NK-92 treated with Interleukin-12 subunit alpha and Interleukin-12 subunit beta, amount 100 ng/mL, for 24 hours (cell line): ENCODE data around the gene FBXL20.
"Not testable (repeated sequence)": the region's sequence is repeated elsewhere in the genome, so short reads cannot be mapped to it uniquely, and the experiment has no call there.

Experiments
- DNase-seq: peaks from one replicate; lab custom pipeline; 2025; lab: John Stamatoyannopoulos, UW

Gene FBXL20

DNA sequence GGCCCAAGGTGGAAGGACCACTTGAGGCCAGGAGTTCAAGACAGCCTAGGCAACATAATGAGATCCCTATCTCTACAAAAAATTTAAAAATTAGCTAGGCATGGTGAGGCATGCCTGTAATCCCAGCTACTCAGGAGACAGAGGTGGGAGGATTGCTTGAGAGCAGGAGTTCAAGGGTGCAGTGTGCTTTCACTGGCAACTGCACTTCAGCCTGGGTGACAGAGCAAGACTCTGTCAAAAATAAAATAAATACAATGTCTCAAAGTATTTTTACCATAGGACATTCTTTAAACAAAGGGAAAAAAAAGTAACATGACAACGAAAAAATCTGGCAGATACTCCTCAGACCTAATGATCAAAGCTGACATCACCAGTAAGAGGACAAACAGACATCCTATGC lies 72.6 kb downstream of the FBXL20 start:
- no peak for DNase-seq

DNA sequence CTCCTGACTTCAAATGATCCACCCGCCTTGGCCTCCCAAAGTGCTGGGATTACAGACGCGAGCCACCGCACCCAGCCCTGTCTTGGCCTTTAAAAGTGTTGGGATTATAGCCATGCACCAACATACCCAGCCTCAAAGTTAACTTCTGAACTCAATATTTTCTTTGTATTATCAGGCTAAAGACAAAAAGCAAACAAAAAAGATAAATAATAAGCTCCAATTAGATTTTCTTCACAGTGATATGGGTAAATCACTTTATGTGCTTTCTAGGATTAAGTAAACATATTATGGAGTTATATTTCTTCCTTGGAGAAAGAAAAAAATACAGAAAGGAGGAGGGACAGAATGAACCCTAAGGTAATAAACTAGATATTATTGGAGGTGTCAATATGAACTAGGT lies 74.3 kb downstream of the FBXL20 start:
- no peak for DNase-seq

DNA sequence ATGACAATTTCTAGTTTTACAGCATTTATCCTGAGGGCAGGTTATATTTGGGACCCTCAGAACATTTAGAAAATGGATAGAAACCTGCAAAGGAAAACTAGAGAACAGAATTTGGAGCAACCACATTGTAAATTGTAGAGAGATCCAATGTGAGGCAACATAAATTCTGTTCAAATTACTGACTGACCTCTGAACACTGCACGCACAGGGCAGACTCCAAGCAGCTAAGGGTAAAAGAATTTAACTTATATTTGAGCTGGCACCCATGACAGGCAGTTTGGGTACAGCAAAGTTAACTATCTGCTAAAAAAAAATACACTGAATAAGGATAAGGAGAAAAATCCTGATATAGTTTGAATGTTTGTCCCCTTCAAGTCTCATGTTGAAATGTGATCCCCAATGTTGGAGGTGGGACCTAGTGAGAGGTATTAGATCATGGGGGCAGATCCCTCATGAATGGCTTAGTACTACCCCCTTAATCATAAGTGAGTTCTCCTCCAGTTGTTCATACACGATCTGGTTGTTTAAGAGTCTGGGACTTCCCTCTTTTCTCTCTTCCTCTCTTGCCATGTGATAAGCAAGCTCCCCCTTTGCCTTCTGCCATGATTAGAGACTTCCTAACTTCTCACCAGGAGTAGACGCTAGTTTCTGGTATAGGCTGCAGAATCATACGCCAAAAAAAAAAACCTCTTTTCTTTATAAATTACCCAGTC lies 75.7 kb downstream of the FBXL20 start:
- no peak for DNase-seq

DNA sequence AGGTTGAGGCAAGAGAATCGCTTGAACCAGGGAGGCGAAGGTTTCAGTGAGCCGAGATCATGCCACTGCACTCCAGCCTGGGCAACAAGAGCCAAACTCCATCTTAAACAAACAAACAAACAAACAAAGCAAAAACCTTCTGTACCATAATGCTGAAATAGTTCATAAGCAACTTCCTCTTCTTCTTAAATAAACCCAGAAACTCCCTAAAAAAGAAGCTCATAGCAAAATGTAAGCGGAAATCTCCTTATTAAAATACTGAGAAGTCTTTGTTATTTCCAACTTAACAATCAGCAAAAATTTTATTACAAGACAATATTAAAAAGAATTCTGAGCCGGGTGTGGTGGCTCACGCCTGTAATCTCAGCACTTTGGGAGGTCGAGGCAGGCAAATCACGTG lies 82.8 kb downstream of the FBXL20 start:
- DNase-seq = no peak

DNA sequence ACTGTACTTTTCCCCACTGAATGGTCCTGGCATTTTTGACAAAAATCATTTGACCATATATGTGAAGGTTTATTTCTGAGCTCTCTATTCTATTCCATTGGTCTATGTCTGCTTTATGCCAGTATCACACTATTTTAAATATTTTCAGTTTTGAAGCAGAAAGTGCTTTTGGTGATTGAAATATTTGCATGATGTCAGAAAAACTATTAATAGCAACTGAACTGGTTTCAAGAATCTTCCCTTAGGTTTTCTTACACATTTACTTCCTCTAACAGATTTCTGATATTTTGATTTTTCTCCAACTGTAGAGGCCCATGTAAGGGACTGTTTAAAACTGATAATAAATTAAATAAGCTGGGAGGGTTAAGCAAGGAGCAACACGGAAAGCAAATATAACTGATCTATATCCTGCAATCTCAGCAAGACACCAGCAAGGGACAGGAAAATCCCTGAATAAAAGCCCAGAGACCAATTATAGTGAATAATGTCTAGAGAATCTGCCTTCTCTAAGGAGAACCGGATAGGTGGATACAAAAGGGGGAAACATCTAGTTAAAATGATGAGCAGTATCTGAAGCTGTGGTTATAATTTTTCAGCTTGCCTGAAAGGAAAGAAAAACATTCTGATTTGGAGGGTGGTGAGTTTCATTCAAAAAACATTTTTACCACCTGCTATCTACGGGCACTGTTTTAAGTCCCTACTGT lies 94.8 kb downstream of the FBXL20 start:
- DNase-seq = no peak

DNA sequence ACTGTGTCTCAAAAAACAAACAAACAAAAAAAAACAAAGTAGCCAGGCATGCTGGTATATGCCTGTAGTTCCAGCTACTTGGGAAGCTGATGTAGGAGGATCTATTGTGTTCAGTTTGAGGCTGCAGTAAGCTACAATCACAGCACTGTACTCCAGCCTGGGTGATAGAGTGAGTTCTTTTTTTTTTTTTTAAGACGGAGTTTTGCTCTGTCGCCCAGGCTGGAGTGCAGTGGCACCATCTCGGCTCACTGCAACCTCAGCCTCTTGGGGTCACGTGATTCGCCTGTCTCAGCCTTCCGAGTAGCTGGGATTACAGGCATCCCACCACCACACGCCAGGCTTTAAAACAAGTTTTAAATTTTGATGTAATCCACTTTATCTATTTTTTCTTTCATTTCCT lies 95.4 kb downstream of the FBXL20 start:
- no peak for DNase-seq

DNA sequence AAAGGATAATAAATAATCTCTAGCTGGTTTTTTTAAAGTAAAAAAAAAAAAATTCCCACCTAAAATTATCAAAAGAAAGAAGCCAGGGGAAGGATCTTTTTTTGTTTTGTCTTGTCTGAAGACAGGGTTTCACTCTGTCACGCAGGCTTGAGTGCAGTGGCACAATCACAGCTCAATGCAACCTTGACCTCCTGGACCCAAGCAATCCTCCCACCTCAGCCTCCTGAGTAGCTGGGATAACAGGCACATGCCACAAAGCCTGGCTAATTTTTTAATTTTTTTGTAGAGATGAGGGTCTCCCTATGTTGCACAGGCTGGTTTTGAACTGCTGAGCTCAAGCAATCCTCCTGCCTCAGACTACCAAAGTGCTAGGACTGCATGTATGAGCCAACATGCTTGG lies 97.2 kb downstream of the FBXL20 start:
- DNase-seq = no peak

DNA sequence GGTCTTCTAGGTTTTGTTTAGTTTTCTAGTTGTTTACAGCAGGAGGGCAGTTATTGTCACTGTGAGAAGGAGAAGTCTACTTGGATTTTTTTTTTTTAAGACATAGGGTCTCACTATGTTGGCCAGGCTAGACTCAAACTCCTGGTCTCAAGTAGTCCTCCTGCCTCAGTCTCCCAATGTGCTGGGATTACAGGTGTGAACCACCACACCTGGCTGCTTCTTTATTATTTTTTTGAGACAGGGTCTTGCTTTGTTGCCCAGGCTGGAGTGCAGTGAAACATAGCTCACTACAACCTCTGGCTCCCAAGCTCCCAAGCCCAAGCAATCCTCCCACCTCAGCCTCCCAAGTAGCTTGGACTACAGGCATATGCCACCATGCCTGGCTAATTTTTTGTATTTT lies 107.4 kb downstream of the FBXL20 start:
- no peak for DNase-seq

DNA sequence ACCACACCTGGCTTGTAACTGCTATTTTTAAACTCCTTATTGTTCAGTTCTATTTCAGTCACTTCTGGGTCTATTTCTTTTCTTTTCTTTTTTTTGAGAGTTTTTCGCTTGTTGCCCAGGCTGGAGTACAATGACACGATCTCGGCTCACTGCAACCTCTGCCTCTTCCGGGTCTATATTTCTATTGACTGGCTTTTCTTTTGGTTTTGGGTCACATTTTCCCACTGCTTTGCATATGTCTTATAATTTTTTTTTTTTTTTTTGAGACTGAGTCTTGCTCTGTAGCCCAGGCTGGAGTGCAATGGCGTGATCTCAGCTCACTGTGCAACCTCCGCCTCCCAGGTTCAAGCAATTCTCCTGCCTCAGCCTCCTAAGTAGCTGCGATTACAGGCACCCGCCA lies 108.9 kb downstream of the FBXL20 start:
- not testable (repeated sequence) for DNase-seq

DNA sequence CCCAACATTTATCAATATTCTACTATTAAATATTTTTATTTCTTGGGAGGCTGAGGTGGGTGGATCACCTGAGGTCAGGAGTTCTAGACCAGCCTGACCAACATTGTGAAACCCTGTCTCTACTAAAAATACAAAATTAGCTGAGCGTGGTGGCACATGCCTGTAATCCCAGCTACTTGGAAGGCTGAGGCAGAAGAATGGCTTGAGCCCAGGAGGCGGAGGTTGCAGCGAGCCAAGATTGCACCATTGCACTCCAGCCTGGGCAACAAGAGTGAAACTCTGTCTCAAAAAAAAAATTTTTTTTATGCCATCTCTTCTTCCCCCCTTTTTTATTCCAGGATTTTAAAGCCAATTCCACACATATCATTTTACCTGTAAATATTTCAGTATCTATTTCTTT lies 114.9 kb downstream of the FBXL20 start:
- DNase-seq = not testable (repeated sequence)

DNA sequence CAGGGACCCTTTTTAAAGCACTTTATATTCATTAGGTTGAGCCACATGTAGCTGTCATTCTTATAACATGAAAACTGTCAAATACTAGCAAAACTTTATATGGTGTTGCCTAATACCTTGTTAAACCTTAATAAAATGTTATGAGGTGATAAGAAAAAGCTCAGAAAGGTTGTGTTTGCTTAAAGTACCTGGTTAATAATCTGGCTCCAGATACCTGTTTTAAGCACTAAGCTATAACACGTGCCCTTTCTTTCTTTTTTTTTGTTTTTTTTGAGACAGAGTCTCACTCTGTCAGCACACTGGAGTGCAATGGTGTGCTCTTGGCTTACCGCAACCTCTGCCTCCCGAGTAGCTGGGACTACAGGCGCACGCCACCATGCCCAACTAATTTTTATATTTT lies 116.7 kb downstream of the FBXL20 start:
- no peak for DNase-seq

DNA sequence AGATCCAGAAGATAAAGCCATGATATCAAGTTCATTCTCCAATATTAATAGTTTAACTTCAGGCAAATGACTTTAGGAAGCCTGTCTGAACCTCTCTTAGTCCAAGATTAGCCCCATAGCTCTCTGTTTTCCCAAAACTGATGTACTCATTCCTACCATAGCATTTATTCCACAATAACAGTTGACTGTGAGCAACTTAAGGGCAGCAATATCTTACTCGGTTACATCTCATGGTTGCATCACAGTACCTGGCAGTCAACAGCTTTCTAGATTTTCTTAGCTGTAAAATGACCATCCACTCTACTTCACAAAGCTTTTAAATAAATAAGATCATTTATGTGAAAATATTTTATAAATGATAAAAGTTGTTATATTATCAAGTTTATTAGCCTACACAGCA lies 117.5 kb downstream of the FBXL20 start:
- DNase-seq = no peak

DNA sequence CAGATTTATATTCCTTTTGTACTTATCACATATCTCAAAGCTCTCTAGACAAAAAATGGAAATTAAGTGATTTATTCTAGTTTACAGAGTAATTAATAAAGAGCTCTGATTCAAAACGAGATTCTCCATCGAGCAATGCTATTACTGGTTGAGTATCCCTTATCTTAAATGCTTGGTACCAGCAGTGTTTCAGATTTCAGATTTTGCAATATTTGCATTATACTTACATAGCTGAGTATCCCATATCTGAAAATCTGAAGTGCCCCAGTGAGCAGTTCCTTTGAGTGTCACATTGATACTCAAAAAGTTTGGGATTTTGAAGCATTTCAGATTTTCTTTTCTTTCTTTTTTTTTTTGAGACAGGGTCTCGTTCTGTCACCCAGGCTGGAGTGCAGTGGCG lies 118.3 kb downstream of the FBXL20 start:
- no peak for DNase-seq

DNA sequence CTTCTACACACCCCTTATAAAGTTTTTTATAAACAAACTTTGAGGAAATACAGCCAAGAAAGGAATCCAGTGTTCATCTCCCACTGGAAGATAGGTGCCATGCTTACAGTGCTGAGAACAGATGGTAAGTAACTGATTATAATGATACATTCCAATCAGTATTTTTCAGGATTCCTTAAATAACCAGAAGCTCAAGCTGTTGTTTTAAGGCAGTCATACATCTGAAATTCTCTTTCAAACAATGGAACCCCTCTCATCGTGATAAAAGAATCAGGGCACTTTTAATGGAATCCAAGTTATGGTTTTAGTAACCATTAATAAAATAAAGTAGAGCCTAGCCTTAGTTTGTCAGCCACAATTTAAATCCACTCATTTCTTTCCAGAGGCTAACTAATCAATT lies 119.6 kb downstream of the FBXL20 start:
- no peak for DNase-seq

DNA sequence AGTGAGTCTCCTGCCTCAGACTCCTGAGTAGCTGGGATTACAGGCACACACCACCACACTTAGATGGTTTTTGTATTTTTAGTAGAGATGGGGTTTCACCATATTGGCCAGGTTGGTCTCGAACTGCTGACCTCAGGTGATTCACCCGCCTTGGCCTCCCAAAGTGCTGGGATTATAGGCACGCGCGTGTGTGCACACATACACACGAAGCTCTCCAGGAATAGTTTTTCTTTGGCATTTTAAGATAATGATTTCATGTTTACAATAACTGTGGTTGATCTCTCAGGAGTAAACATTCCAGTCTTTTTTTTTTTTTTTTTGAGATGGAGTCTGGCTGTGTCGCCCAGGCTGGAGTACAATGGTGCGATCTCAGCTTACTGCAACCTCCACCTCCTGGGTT lies 123.2 kb downstream of the FBXL20 start:
- not testable (repeated sequence) for DNase-seq

DNA sequence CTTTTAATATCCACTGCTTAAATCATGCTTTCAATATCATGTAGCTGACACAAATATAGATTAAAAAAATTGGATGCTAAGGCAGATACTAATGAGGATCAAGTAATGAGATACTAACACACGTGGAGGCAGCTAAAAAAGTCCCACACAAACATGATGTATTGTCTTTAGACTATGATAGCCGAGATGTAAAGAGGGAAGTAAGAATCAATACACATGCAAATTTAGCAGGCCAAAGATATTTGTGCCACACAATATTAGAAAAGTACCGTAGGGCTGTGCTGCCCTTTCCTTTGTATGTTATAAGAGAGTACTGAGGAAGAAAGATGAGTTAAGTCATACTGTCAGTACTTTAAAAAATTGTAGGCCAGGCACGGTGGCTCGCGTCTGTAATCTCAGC lies 124.3 kb downstream of the FBXL20 start:
- DNase-seq = no peak

DNA sequence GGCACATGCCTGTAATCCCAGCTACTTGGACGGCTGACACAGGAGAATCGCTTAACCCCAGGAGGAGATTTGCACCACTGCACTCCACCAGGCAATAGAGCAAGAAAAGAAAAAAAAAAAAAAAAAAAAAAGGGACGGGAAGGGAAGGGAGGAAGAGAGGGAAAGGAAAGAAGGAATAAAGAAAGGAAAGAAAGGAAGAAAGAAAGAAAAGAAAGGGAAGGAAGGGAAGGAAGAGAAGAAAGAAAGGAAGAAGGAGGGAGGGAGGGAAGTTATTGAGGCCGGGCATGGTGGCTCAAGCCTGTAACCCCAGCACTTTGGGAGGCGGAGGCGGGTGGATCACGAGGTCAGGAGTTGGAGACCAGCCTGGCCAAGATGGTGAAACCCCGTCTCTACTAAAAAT lies 125.3 kb downstream of the FBXL20 start:
- no peak for DNase-seq

DNA sequence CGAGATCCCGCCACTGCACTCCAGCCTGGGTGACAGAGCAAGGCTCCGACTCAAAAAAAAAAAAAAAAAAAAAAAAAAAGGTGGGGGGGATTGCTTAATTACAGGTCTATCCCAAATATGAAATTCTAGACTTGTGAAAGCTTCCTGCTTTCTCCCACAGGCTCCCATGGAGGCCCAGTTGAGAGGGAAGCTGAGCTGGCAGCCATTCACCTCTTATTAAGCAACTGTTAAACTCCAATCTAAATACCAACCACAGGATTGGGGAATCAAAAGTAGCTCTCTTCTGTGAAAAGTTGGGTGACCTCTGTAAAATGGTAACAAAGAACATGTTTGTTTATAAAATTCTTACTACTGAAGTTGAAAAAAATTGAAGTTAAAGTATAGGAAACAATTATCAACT lies 129.9 kb downstream of the FBXL20 start:
- DNase-seq = no peak

DNA sequence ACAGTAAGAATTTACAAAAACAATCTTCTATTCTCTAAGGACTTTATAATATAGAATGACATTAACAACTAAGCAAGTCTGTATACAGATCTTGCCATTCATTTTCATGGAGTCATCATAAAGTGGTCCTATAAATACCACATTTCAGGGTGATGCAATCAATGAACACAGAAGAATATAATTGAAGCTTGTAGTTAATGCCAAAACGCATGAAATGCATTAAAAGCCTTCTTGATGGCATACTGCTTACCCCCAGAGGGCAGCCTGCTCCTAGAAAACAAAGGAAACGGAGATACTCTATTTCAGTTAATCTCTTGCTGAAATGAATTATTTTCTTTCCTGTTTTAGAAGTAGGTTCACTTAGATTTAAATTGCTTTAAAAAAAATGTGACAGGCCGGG lies 130.5 kb downstream of the FBXL20 start:
- DNase-seq = no peak

DNA sequence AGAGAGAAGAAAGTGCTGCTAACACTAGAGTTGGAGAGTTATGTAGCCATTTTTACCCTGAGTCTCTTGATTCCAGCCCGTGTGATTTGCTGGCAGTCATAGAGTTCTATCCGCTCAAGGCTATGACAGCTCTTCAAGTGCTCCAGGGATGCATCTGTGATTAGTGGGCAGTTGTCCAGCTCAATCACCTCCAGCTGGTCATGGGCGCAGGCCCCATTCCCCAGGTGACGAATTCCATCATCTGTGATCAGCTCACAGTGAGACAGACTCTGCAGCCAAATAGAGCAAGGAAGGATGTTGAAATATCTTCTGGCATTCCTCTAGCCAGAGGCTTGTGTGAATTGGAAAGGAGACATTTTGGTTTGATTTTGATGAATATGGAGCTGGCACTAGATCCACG lies 137.3 kb downstream of the FBXL20 start:
- DNase-seq = no peak

DNA sequence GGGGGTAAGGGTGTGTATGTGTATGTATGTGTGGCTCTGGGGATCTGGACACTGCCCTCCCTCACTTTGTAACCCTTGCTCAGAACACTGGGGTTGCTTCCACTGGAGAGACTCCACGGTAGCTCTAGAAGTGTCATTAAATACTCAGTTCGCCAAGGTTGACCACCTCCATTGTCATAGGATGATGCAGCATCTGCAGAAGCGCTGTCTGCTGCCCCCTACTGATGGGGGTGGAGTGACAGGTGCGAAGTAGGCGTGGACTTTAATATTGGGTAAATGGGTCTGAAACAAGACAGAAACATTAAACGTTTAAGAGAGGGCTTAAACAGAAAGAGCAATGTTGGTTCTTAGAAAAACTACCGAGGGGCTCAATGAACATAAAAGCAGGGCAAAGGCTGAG lies 140.1 kb downstream of the FBXL20 start:
- no peak for DNase-seq

DNA sequence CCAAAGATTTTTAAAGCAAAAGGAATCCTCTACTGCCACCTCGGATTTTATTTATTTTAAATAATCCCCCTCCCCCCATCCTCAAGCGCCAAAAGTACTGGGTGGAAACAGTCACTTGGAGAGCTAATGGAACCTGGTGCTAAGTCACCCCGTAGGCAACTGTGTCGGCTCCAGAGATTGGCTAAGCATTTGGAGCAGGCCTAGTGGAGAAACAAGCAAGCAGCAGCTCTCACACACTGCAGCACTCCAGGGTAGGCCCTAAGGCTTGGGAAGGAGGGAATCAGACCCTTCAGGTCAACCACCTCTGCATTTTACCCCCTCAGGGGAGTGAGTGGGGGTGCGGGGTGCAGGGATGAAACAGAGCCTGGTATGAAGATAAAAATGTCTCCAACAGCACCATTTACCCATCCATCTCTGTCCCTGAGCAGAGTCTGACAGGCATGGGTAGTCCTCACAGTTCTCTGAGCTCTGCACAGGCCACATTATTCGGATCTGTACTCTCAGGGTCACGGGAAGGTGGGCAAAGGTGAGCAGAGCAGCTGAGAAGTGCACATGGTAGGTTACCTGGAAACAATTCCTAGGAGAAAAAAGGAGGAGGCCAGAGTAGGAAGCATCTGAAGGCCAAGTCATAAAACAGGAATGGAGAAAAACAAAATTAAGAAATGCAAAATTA lies 148.5 kb downstream of the FBXL20 start:
- no peak for DNase-seq

DNA sequence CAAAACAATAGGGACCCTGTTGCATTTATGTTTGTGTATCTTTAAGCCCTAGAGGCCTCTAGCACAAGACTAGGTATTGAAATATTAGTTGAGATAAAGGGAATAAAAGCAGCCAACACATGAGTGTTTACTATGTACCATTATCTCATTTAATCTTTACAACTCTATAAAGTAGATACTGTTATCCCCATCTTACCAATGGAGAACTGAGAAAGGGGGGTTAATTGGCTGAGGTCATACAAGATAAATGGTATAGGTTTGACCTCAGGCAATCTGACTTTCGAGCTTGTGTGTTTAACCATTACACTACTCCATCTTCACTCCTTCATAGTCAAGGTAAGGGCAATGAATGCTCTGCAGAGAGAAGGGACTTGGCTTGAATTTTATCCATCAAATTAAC lies 149.4 kb downstream of the FBXL20 start:
- no peak for DNase-seq
